WERI-Rb-1 (cell line): Measurements from ENCODE around the gene ACOT8.
"Not testable (repeated sequence)": the region's sequence is repeated elsewhere in the genome, so short reads cannot be mapped to it uniquely, and the experiment has no call there.

Experiments
- DNase-seq: peaks from one replicate; pipeline ENCODE4 v3.0.0-alpha.2; 2020
- H3K27ac ChIP-seq: fragments of 250-450 bp; sonication (Bioruptor Pico); 2 replicates; pipeline ENCODE4 v1.5.1; 2020; ENCODE audit warnings: mild to moderate bottlenecking, moderate library complexity
- H3K27me3 ChIP-seq: fragments of 250-450 bp; sonication (Bioruptor Pico); 2 replicates; pipeline ENCODE4 v1.5.1; 2021; ENCODE audit warnings: mild to moderate bottlenecking, low read depth, moderate library complexity; ENCODE audit not compliant: insufficient read depth, severe bottlenecking
- H3K36me3 ChIP-seq: fragments of 250-450 bp; sonication (Bioruptor Pico); 2 replicates; pipeline ENCODE4 v1.5.1; 2020; ENCODE audit warnings: mild to moderate bottlenecking, moderate library complexity
- H3K4me3 ChIP-seq: 2 replicates; pipeline ENCODE4 v1.5.1; 2011; ENCODE audit warnings: low read depth, mild to moderate bottlenecking, control low read depth, low read length
- H3K9me3 ChIP-seq: fragments of 250-450 bp; sonication (Bioruptor Pico); 2 replicates; pipeline ENCODE4 v1.5.1; 2021; ENCODE audit warnings: mild to moderate bottlenecking, moderate library complexity; ENCODE audit not compliant: severe bottlenecking
- TF ChIP-seq, protein P1 (sequence below): IDR thresholded peaks from 2 replicates; pipeline ENCODE4 v1.5.1; 2011; ENCODE audit warnings: low read depth, mild to moderate bottlenecking, control low read depth, inconsistent platforms, low read length

ACOT8 gene

DNA sequence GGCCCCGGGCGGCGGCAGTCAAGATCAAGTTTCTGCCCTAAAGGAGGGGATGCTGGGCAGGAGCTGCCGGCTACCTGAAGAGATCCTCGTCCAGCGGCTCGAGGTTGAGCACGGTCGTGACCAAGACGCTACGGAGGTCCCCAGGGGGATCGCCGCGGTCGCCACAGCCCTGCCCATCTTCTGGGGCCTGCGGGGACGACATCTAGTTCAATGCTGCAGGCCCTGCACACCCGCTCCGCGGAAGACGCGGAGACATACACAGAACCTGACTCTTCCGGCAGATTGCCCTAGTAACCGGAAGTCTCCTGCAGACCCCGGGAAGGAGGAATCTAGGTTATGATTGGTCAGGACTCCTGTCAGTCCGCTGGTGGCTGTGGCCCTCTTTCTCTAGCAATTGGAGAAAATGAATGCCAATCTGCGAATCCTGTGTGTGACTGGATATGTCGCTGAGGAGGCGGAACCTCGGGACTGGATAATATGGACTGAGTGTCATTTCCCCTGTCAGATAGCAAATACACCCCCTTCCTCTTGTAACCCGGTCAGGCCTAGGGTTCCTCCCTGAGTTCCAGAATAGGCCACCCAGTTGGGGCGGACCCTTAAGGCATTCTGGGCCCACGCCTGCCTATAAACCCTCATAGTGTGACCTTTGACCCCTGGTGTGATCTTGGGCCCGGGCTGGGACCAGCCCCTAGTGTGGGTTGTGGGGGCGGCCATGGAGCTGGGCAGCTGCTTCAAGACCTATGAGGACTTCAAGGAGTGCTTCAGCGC lies at the start of gene ACOT8, which contains the start of gene ZSWIM3:
Gene ACOT8 (minus strand): TSS at position 279 of the 768 bp plus-strand sequence. CDS start 77 bp downstream, at position 202.
Gene ZSWIM3 (plus strand): TSS at position 501 of the 768 bp plus-strand sequence. CDS start 212 bp downstream, at position 713.
- Histone ChIP-seq H3K36me3 (no peaks in the 10 kb centered on the region), H3K4me3 (peak within 1 kb of the TSS; percentile 76), H3K9me3 (no peaks in the 10 kb centered on the region), H3K27me3 (no peaks in the 10 kb centered on the region), H3K27ac (peak within 1 kb of the TSS; percentile 70)
- DNase-seq: peak; percentile 98
- TF ChIP-seq, protein P1, sequence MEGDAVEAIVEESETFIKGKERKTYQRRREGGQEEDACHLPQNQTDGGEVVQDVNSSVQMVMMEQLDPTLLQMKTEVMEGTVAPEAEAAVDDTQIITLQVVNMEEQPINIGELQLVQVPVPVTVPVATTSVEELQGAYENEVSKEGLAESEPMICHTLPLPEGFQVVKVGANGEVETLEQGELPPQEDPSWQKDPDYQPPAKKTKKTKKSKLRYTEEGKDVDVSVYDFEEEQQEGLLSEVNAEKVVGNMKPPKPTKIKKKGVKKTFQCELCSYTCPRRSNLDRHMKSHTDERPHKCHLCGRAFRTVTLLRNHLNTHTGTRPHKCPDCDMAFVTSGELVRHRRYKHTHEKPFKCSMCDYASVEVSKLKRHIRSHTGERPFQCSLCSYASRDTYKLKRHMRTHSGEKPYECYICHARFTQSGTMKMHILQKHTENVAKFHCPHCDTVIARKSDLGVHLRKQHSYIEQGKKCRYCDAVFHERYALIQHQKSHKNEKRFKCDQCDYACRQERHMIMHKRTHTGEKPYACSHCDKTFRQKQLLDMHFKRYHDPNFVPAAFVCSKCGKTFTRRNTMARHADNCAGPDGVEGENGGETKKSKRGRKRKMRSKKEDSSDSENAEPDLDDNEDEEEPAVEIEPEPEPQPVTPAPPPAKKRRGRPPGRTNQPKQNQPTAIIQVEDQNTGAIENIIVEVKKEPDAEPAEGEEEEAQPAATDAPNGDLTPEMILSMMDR: no peak

DNA sequence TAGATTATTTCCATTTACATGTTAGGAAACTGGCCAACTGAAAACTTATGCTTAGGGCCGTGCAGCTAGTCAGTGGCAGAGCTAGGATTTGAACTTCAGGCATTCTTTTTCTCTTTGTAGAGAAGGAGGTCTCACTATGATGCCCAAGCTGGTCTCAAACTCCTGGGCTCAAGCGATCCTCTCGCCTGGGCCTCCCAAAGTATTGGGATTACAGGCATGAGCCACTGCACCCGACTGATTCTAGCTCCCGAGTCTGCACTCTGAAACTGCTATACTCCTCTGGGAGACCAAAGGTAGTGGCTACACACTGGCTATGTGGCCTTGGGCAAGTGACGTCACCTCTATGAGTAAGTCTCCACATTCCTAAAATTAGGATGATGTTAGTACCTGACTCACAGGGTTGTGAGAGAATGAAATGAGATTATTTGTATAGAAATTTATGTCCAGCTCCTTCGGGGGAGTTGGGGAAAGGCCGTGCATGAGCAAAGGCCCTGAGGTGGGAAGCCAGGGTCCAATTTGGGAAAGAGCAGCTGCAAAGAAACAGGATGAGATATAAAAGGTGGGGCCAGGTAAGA lies 48.4 kb upstream of the ACOT8 start:
- no peaks in the 10 kb centered on the region for H3K27me3 ChIP-seq
- peaks cover 9% of the 10 kb centered on the region for H3K36me3 ChIP-seq
- DNase-seq: no peak
- H3K4me3 ChIP-seq: no peak overlapping the region
- no peaks in the 10 kb centered on the region for H3K9me3 ChIP-seq
- TF ChIP-seq, protein P1: no peak
- H3K27ac ChIP-seq: no peak overlapping the region

DNA sequence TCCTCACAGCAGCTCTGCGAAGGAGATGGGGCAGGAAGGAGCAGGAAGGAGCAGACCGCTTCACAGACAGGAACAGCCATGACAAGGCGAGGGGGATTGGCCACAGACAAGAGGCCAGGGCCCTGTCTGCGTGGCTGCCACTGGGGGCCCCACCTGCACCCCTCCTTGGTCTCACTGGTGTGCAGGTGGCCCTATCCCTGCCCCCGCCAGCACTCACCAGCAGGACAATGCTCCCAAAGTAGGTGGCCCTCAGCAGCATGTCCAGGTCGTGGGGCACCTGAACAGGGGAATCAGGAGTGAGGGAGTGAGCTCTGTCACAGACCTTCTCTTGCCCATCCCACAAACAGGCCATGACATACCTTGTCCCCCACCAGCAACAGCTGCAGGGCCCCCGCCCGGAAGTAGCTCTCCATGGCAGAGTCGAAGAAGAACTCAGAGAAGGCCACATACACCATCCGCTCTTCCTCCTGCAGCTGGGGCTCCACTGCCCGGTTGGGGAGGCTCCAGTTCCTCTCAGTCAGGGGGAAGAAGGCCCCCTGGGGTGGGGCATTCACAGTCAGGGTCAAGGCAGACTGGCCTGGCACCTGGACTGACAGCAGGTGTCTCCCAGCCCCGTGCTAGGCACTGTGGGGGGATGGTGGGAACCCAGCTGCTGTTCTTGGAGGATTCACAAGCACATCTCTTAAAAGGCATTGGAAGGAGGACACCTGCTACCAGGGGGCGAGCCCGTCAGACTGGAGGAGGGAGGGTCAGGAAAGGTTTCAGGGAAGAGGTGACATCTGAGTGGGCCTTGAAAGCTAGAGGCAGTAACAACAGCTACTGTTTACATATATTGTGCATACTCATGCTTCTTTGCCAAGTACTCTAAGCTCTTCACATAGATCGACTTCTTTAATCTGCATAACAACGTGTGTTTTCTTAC lies 47.7 kb upstream of the ACOT8 start:
- peaks cover 13% of the 10 kb centered on the region for H3K36me3 ChIP-seq
- DNase-seq: no peak
- no peak overlapping the region for H3K27ac ChIP-seq
- no peaks in the 10 kb centered on the region for H3K27me3 ChIP-seq
- H3K9me3 ChIP-seq: no peaks in the 10 kb centered on the region
- TF ChIP-seq, protein P1: no peak
- no peak overlapping the region for H3K4me3 ChIP-seq

DNA sequence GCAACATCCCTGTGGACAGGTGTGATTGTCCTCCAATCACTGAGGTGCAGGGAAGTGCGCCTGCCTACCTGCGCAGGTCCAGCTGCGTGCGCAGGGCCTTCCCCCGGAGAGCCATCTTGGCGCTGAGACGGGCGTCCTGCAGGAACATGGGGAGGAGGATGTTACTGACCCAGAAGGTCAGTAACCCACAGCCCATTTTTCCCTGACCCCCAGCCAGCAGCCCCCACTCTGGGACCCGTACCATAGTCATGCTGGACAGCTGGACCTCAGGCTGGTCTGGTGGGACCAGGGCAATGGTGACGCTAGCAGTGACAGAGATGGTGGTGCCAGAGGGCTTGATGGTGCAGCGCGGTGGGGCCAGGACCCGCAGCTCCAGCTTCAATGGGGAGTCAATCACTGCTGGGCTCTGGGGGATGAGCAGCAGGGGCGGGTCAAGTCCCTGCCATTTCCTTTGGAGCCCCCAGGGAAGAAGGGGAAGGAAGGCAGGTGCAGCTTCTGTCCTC lies 45.1 kb upstream of the ACOT8 start:
- peaks cover 29% of the 10 kb centered on the region for H3K36me3 ChIP-seq
- no peak overlapping the region for H3K27ac ChIP-seq
- TF ChIP-seq, protein P1: no peak
- DNase-seq: no peak
- no peak overlapping the region for H3K4me3 ChIP-seq
- no peaks in the 10 kb centered on the region for H3K27me3 ChIP-seq
- no peaks in the 10 kb centered on the region for H3K9me3 ChIP-seq

DNA sequence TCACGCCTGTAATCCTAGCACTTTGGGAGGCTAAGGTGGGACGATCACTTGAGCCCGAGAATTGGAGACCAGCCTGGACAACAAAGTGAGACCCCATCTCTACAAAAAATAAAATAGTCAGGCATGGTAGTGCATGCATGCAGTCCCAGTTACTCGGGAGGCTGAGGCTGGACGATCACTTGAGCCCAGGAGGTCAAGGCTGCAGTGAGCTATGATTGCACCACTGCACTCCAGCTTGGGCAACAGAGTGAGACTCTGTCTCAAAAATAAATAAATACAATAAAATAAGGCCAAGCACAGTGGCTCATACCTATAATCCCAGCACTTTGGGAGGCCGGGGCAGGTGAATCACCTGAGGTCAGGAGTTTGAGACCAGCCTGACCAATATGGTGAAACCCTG lies 44.1 kb upstream of the ACOT8 start:
- not testable (repeated sequence) for H3K27ac ChIP-seq, H3K27me3 ChIP-seq, H3K9me3 ChIP-seq, DNase-seq, H3K4me3 ChIP-seq
- peaks cover 36% of the 10 kb centered on the region for H3K36me3 ChIP-seq
